Muscle of back (tissue), 11 donors: ENCODE measurements around the gene RTL9. TPM values are rescaled to one million over a fixed set of nuclear protein-coding genes. Genes with fewer than 3 reads are reported as not detected.

Experiments
- DNase-seq, 3 donors: peaks; one replicate each; pipeline versions ENCODE4 v3.0.0 to v3.0.0-alpha.2; 2013
- polyA plus RNA-seq, 10 donors: library from polyadenylated mRNA; unstranded; fragments of 120-200 nt; gene quantifications; one replicate each; pipeline ENCODE4 v1.2.1, GENCODE V29; 2013; ENCODE audit not compliant: insufficient read length in 10 of 10

Gene RTL9
- polyA plus RNA-seq, 10 donors = 1.2 to 2.7 (median 2.1) TPM

GRCh38 chrX:110341189-110342035, 17.2 kb upstream of the RTL9 start:
- DNase-seq = peak in 2 of 3 donors; percentile 7 to 74

- DNase-seq = peak in 2 of 3 donors; percentile 3 to 16
Observed at GRCh38 chrX:110346681-110347080, 12.0 kb upstream of the RTL9 start.

GRCh38 chrX:110359273-110359672, 625 bp downstream of the RTL9 start:
- DNase-seq = no peak

- no peak for DNase-seq
Observed at GRCh38 chrX:110363244-110363643, 4.6 kb downstream of the RTL9 start.

GRCh38 chrX:110373310-110373709, 14.7 kb downstream of the RTL9 start:
- DNase-seq = no peak

GRCh38 chrX:110374559-110374958, 15.9 kb downstream of the RTL9 start:
- no peak for DNase-seq

- DNase-seq = peak in 1 of 3 donors; percentile 32
Observed at GRCh38 chrX:110381216-110381615, 22.6 kb downstream of the RTL9 start.

GRCh38 chrX:110383414-110383813, 24.8 kb downstream of the RTL9 start:
- DNase-seq = peak in 1 of 3 donors; percentile 51

GRCh38 chrX:110384490-110384889, 25.8 kb downstream of the RTL9 start:
- no peak for DNase-seq

GRCh38 chrX:110389570-110389969, 30.9 kb downstream of the RTL9 start:
- DNase-seq = no peak

GRCh38 chrX:110391086-110391485, 32.4 kb downstream of the RTL9 start:
- DNase-seq = no peak

GRCh38 chrX:110394651-110395050, 36.0 kb downstream of the RTL9 start:
- DNase-seq = no peak

- DNase-seq = no peak
Observed at GRCh38 chrX:110395877-110396276, 37.2 kb downstream of the RTL9 start.

- no peak for DNase-seq
Observed at GRCh38 chrX:110396735-110397134, 38.1 kb downstream of the RTL9 start.

- no peak for DNase-seq
Observed at GRCh38 chrX:110397339-110397738, 38.7 kb downstream of the RTL9 start.

GRCh38 chrX:110397904-110398303, 39.3 kb downstream of the RTL9 start:
- no peak for DNase-seq

- DNase-seq = no peak
Observed at GRCh38 chrX:110399497-110399896, 40.8 kb downstream of the RTL9 start.

- no peak for DNase-seq
Observed at GRCh38 chrX:110399966-110400365, 41.3 kb downstream of the RTL9 start.

GRCh38 chrX:110401135-110401534, 42.5 kb downstream of the RTL9 start:
- no peak for DNase-seq

GRCh38 chrX:110402091-110402849, 43.6 kb downstream of the RTL9 start:
- DNase-seq = peak in 1 of 3 donors; percentile 22

GRCh38 chrX:110402850-110403221, 44.2 kb downstream of the RTL9 start:
- no peak for DNase-seq

- no peak for DNase-seq
Observed at GRCh38 chrX:110403441-110404238, 45.0 kb downstream of the RTL9 start.
